Measurements from ENCODE around the gene TMPO.
"Not testable (repeated sequence)": the region's sequence is repeated elsewhere in the genome, so short reads cannot be mapped to it uniquely, and the experiment has no call there.

TMPO gene, protein sequence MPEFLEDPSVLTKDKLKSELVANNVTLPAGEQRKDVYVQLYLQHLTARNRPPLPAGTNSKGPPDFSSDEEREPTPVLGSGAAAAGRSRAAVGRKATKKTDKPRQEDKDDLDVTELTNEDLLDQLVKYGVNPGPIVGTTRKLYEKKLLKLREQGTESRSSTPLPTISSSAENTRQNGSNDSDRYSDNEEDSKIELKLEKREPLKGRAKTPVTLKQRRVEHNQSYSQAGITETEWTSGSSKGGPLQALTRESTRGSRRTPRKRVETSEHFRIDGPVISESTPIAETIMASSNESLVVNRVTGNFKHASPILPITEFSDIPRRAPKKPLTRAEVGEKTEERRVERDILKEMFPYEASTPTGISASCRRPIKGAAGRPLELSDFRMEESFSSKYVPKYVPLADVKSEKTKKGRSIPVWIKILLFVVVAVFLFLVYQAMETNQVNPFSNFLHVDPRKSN

DNA sequence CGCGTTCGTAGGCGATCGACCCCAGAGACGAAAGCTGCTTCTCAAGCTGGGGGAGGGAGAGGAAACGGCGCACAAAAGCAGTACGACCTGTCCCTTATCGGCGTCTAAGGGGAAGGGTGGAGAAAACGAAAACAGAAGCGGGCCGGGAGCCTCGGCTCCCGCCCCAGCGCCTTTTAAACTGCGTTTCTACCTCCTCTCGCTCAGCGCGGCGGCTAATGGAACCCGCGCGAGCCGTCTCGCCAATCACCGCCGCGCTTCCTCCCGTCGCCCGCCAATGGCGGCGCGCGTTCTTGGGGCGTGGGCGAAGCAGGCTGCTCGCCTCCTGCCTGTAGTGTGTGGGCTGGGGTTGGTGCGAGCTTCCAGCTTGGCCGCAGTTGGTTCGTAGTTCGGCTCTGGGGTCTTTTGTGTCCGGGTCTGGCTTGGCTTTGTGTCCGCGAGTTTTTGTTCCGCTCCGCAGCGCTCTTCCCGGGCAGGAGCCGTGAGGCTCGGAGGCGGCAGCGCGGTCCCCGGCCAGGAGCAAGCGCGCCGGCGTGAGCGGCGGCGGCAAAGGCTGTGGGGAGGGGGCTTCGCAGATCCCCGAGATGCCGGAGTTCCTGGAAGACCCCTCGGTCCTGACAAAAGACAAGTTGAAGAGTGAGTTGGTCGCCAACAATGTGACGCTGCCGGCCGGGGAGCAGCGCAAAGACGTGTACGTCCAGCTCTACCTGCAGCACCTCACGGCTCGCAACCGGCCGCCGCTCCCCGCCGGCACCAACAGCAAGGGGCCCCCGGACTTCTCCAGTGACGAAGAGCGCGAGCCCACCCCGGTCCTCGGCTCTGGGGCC is at the start of gene TMPO:
Gene TMPO (plus strand): TSS at position 304 of the 824 bp plus-strand sequence. CDS start 278 bp downstream, at position 582.
- Mint-ChIP-seq H3K27me3 (peaks cover 3% of the 10 kb centered on the region), H3K4me3 (peak within 1 kb of the TSS; percentile 100), H3K36me3 (peaks cover 44% of the 10 kb centered on the region), H3K9me3 (no peaks in the 10 kb centered on the region), H3K4me1 (peaks cover 47% of the 10 kb centered on the region), H3K27ac (peak within 1 kb of the TSS; percentile 100)
- CTCF ChIA-PET, result interaction anchor here (0.7 to 2.5 kb wide), 6 partner anchors 11 to 80 kb away, joined by 3 to 17 read pairs (median 4); no protein-coding TSS in a partner anchor
- peak; percentile 93 for DNase-seq

DNA sequence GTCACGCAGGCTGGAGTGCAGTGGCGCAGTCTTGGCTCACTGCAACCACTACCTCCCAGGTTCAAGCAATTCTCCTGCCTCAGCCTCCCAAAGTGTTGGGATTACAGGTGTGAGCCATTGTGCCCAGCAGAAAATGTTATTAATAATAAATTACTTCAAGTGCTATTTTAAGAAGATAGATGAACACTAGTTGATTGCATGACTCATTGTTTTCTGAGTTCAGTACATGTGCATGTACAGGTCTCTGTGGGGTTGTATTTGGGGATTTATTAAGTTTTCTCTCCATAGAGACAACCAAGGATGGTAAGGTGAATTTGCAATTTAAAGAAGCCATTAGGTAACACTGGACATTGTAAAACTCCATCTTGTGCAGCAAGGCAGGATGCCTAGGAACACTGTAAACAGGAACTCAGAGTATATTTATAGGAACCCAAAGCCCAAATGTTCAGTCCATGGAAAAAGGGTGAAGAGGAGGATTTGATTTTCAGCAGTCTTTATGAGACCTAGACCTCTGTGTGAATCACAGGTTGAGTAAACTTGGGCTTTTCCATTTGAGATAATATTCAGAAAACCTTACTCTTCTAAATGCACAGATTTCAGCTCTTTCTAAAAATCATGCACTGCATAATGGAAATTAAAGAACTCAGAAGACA is 49.3 kb upstream of the TMPO start:
- DNase-seq, result no peak
- CTCF ChIA-PET, result no interaction called here
- Mint-ChIP-seq H3K36me3 (no peaks in the 10 kb centered on the region), H3K27me3 (peaks cover 30% of the 10 kb centered on the region), H3K27ac (no peak overlapping the region), H3K4me1 (no peaks in the 10 kb centered on the region), H3K4me3 (no peak overlapping the region), H3K9me3 (no peaks in the 10 kb centered on the region)

DNA sequence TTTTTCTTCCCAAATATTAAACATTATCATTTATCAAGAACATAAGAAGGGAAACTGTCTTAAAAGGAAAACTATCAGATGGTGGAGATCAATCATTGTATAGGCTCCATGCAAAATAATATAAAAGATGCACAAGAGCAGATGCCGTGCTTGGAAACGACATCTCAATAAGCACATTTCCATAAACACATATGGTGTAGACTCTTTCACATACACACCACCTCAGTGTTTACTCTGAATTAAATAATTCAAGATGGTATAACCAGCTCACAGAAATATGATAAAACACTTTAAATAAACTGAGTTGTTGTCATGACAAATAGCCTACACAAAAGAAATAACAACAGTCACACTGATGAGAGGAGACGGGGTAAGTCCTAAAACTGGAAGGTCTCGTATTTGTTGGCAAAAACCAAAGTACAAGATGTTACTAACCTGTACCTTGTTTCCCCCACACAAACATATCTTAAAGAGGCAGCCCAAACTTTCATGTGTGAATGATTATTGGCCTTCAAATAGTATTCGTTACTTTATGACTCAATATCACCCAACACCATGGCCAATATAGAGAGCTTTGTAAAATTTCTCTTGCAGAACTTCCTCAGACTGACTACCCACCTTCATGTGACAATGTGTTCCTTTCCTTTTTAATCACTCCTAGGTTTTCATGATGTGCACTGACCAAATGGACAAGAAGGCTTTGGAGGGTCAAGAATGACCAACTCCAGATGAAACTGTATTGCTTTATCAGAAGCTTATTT is 48.6 kb upstream of the TMPO start:
- Mint-ChIP-seq H3K4me1 (no peaks in the 10 kb centered on the region), H3K36me3 (no peaks in the 10 kb centered on the region), H3K27ac (no peak overlapping the region), H3K4me3 (no peak overlapping the region), H3K9me3 (no peaks in the 10 kb centered on the region), H3K27me3 (peaks cover 28% of the 10 kb centered on the region)
- CTCF ChIA-PET, result interaction anchor here (0.7 kb wide), 1 partner anchor 11 kb away, joined by 3 read pairs; no protein-coding TSS in a partner anchor
- no peak for DNase-seq

DNA sequence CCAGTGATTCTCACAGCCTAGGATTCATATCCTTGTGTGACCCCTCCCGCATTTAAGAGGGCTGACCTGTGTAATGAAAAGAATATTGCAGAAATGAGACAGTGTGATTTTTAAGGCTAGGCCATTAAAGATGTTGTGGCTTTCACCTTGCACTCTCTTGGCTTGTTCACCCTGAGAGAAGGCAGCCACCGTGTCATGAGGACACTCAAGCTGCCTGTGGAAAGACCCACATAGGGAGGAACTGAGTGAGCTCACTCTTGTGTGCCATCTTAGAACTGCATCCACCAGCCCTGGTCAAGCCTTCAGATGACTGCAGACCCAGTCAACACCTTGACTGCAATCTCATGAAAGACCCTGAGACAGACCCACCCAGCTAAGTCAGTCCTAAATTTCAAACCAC is 46.3 kb upstream of the TMPO start:
- H3K9me3 Mint-ChIP-seq, result no peaks in the 10 kb centered on the region
- DNase-seq, result no peak
- CTCF ChIA-PET, result interaction anchor here (1.1 to 1.7 kb wide), 2 partner anchors 14 to 47 kb away, joined by 3 to 4 read pairs; no protein-coding TSS in a partner anchor

DNA sequence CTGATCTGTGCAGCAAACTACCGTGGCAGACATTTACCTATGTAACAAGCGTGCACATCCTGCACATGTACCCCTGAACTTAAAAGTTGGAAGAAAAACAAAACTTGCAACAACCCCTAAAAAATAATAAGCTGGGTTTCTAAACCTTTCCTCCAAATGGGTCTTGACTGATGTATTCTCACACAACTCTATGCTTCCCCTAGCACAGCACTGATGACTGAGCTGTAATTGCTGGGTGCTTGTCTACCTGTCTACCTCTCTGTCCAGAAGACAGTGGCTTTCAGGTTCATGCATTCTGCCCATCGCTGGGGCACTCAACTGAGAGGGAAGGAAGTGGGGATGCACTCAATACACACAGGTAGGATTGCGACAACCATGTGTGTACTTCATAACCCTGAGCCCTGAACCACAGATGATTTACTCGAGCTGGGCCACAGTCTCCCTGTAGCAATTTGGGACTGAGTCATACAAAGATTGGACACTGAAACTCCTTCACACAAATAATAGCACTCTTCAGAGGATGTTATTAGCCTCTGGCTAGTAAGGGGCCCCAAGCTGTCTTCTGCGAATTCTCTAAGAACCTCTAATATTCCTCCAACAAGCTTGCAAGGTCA is 44.8 kb upstream of the TMPO start:
- Mint-ChIP-seq H3K4me1 (no peaks in the 10 kb centered on the region), H3K9me3 (no peaks in the 10 kb centered on the region), H3K4me3 (no peak overlapping the region), H3K36me3 (no peaks in the 10 kb centered on the region), H3K27me3 (peaks cover 22% of the 10 kb centered on the region), H3K27ac (no peak overlapping the region)
- CTCF ChIA-PET, result interaction anchor here (1.7 kb wide), 1 partner anchor 46 kb away, joined by 4 read pairs; no protein-coding TSS in a partner anchor
- no peak for DNase-seq

More for the DNA sequence above, 46.3 kb upstream of the TMPO start:
- H3K36me3 Mint-ChIP-seq, result no peaks in the 10 kb centered on the region
- H3K27ac Mint-ChIP-seq, result no peak overlapping the region
- peaks cover 24% of the 10 kb centered on the region for H3K27me3 Mint-ChIP-seq
- no peak overlapping the region for H3K4me3 Mint-ChIP-seq
- H3K4me1 Mint-ChIP-seq, result no peaks in the 10 kb centered on the region

DNA sequence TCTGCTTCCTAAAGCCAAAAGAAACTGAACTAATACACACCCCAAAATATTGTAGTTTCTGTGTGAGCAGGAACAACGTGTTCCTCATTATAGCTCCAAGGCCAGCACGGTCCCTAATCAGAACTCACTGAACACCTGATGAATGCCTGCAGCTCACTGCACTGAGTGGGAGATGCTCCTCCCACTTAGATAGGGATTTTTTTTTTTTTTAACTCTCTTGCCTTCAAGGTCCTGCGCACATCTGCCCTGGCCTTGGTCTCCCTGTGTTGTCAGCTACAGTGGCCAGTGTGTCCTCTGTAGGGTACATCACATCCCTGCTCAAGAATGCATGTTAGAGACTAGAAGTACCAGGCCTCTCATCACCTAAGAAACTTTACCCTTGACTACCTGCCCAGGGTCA is 44.3 kb upstream of the TMPO start:
- Mint-ChIP-seq H3K9me3 (no peaks in the 10 kb centered on the region), H3K27me3 (peaks cover 22% of the 10 kb centered on the region), H3K27ac (no peak overlapping the region), H3K4me3 (no peak overlapping the region), H3K4me1 (no peaks in the 10 kb centered on the region), H3K36me3 (no peaks in the 10 kb centered on the region)
- no peak for DNase-seq
- CTCF ChIA-PET, result no interaction called here

DNA sequence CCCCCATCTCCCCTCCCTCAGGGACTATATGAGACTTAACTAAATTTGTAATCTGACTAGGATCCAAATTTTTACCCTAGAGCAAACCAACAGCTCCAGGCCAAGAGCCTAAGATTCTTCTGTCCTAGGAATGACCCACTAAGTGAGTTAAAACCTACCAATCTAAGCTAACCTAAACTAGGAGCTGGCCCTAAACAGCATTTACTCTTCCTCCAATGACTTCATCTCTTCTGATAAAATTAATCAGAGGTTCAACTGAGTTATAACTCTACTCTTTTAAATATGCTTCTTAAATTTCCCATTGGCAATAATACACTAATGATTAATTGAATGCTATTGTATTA is 39.9 kb upstream of the TMPO start:
- H3K27ac Mint-ChIP-seq, result no peak overlapping the region
- H3K9me3 Mint-ChIP-seq, result peaks cover 2% of the 10 kb centered on the region
- no peaks in the 10 kb centered on the region for H3K36me3 Mint-ChIP-seq
- no peak for DNase-seq
- CTCF ChIA-PET, result interaction anchor here (2.2 kb wide), 1 partner anchor 16 kb away, joined by 5 read pairs; no protein-coding TSS in a partner anchor
- peaks cover 14% of the 10 kb centered on the region for H3K27me3 Mint-ChIP-seq
- no peak overlapping the region for H3K4me3 Mint-ChIP-seq
- no peaks in the 10 kb centered on the region for H3K4me1 Mint-ChIP-seq

DNA sequence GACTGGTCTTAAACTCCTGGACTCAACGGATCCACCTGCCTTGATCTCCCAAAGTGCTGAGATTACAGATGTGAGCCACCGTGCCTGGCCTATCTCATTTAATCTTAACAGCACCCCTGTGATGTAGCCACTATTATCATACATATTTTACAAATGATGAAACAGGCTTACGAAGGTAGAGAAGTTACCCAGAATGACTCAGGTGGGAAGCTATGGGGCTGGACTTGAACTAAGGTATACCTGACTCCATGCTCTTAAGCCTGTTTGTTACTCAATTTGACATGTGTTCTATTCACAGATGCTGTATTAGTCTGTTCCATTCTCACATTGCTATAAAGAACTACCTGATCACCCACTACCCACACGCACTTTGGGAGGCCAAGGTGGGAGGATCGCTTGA is 36.8 kb upstream of the TMPO start:
- CTCF ChIA-PET, result no interaction called here

DNA sequence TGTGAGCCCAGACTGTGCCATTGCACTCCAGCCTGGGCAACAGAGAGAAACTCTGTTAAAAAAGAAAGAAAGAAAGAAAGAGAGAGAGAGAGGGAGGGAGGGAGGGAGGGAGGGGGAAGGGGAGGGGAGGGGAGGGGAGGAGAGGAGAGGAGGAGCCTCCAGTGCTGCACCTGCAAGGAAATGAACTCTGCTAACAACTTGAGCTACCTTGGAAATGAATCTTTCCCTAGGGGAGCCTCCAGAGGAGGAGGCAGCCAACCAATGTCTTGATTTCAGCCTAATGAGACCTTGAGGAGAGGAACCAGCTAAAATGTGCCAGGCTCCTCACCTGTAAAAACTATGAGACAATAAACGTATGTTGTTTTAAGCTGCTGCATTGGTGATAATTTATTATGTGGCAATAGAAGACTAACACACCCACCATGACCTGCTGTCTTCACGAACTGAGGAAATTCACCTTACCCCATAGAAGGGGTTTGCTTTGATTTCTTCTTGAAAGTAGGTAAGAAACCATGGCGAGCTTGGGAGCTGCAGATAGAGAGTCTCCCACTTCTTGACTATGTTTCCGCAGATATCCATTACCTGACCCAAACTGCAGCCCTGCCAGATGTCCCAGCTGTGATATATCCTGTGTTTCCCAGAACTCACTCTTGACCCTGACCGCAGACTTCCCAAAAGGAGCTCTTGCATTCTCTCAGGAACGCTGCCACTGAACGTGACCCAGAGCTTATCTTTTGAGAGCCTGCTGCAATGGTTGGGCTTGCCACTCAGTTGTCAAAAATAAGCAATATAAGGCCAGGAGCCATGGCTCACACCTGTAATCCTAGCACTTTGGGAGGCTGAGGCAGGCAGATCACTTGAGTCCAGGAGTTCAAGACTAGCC is 31.5 kb upstream of the TMPO start:
- peaks cover 25% of the 10 kb centered on the region for H3K27me3 Mint-ChIP-seq
- no peaks in the 10 kb centered on the region for H3K4me1 Mint-ChIP-seq
- no peaks in the 10 kb centered on the region for H3K36me3 Mint-ChIP-seq
- H3K4me3 Mint-ChIP-seq, result no peak overlapping the region
- no peak overlapping the region for H3K27ac Mint-ChIP-seq
- no peak for DNase-seq
- no peaks in the 10 kb centered on the region for H3K9me3 Mint-ChIP-seq
- CTCF ChIA-PET, result no interaction called here

More for the DNA sequence above, 36.8 kb upstream of the TMPO start:
- Mint-ChIP-seq H3K9me3 (peaks cover 2% of the 10 kb centered on the region), H3K36me3 (no peaks in the 10 kb centered on the region), H3K4me1 (no peaks in the 10 kb centered on the region), H3K27me3 (peaks cover 15% of the 10 kb centered on the region), H3K27ac (no peak overlapping the region), H3K4me3 (no peak overlapping the region)
- no peak for DNase-seq

DNA sequence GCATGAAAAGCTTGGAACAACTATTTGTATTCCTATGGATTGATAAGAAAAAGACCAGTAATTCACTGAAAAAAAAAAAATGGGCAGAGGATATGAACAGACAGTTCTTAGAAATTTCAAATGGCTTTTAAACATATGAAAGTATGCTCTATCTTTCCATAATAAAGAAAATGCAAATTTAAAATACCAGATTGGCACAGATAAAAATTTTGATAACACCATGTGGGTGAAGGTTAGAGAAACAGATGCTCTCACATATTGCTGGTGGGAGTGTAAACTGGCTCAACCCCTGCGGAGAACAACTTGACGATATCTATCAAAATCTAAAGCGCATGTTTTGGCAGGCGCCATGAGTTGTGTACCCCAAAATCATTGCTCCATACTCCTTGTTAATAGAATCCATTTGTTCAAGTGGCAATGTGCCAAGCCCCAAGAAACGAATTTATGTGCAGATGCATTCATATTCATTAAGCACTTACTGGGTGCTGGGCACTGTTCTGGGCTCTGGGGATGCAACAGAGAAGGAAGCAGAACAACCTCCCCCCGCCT is 29.5 kb upstream of the TMPO start:
- no peaks in the 10 kb centered on the region for H3K36me3 Mint-ChIP-seq
- CTCF ChIA-PET, result no interaction called here
- H3K4me3 Mint-ChIP-seq, result no peak overlapping the region
- no peak for DNase-seq
- peaks cover 1% of the 10 kb centered on the region for H3K4me1 Mint-ChIP-seq
- peaks cover 25% of the 10 kb centered on the region for H3K27me3 Mint-ChIP-seq
- no peak overlapping the region for H3K27ac Mint-ChIP-seq
- no peaks in the 10 kb centered on the region for H3K9me3 Mint-ChIP-seq

DNA sequence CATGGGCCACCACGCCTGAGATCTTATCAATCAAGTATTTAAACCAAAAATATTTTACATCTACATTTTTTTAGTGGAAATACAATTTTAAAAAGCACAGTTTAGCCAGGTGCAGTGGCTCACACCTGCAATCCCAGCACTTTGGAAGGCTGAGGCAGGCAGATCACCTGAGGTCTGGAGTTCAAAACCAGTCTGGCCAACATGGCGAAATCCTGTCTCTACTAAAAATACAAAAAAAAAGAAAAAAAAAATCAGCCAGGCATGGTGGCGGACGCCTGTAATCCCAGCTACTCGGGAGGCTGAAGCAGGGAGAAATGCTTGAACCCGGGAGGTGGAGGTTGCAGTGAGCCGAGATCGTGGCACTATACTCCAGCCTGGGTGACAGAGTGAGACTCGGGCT is 27.0 kb upstream of the TMPO start:
- H3K4me3 Mint-ChIP-seq, H3K36me3 Mint-ChIP-seq, DNase-seq, H3K9me3 Mint-ChIP-seq, H3K27ac Mint-ChIP-seq: not testable (repeated sequence)
- CTCF ChIA-PET, result interaction anchor here (0.7 kb wide), 1 partner anchor 44 kb away, joined by 3 read pairs; no protein-coding TSS in a partner anchor
- Mint-ChIP-seq H3K27me3 (peaks cover 22% of the 10 kb centered on the region), H3K4me1 (peaks cover 13% of the 10 kb centered on the region)

DNA sequence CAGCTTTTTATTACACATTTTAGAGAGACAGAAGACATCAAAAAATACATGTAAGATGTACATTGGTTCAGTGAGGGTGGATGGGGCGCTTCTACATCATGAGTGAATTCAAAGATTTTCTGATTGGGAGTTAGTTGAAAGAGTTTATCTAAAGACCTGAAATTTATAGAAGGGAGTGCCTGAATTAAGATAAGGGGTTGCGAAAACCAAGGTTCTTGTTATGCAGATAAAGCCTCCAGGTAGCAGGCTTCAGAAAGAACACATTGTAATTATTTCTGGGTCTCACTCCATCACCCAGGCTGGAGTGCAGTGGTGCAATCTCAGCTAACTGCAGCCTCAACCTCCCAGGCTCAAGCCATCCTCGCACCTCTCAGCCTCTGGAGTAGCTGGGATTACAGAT is 26.2 kb upstream of the TMPO start:
- peaks cover 21% of the 10 kb centered on the region for H3K27me3 Mint-ChIP-seq
- CTCF ChIA-PET, result interaction anchor here (1.6 kb wide), 1 partner anchor 22 kb away, joined by 3 read pairs; no protein-coding TSS in a partner anchor
- no peak for DNase-seq
- no peak overlapping the region for H3K27ac Mint-ChIP-seq
- peaks cover 13% of the 10 kb centered on the region for H3K4me1 Mint-ChIP-seq
- no peak overlapping the region for H3K4me3 Mint-ChIP-seq
- no peaks in the 10 kb centered on the region for H3K36me3 Mint-ChIP-seq
- no peaks in the 10 kb centered on the region for H3K9me3 Mint-ChIP-seq

Data from activated naive CD4-positive, alpha-beta T cell treated with anti-CD3 and anti-CD28 coated beads, Interleukin-2, amount 10 ng/mL, durations not matched to agents 7 days and 5 days (primary cell).